ENCODE results near the gene UBE2V1.

UBE2V1 gene

GRCh38 chr20:50061151-50062005 lies 51.6 kb downstream of the UBE2V1 start:
- no peak for DNase-seq

GRCh38 chr20:50058662-50059402 lies 54.1 kb downstream of the UBE2V1 start:
- no peak for DNase-seq

DNA sequence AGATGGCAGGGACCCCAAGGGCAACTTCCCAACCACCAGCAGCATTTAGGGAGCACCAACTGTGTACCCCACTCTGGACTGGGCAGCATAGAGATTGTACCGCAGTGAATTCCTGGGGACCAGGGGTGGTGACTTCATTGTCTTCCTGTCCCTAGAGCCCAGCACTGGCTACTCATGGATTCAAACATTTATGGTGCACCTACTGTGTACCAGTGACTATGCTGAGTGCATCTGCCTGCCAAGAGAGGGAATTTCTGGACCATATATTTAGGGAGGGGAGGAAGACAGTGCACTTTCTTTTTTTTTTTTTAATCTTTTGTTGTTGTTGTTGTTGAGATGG lies 55.3 kb downstream of the UBE2V1 start:
- no peak for DNase-seq

GRCh38 chr20:50056951-50057713 lies 55.8 kb downstream of the UBE2V1 start:
- no peak for DNase-seq

DNA sequence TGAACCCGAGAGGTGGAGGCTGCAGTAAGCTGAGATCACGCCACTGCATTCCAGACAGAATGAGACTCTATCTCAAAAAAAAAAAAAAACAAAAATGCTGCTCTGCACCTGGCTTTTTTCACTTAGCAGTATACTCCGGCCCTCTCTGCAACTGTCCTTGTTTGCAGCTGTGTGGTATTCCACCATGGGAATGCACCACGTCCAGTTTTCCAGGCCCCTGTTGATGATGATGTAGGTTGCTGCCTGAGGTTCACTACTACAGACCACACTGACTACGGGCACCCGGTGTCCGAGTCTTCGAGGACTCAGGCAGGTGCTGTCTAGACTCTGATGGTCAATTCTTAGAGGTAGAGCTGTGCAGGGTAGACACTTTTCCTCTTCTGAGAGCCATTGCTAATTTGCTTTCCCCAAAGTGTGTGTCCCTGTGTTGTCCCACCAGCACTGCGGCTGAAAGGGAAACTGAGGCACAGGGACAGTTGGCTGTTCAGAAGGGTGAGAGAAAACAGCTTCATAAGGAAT lies 56.5 kb downstream of the UBE2V1 start:
- DNase-seq, result no peak

DNA sequence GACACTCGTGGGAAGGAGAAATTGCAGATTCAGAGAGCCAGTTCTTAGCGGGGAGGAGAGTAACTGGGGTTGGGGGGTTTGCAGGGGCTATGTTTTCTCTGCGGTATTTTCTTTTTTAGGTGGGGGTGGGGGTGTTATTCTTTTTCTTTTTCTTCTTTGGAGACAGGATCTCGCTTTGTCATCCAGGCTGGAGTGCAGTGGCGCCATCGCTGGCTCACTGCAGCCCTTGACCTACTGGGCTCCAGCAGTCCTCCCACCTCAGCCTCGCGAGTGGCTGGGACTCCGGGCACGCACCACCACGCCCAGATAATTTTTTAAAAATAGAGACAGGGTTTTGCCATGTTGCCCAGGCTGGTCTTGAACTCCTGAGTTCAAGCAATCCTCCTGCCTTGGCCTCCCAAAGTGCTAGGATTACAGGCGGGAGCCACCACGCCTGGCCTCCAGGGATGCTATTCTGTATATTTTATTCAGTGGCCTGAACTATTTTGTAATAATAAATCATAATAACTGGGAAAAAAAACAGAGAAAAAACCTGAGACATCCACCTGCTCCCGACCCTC lies 57.3 kb downstream of the UBE2V1 start:
- no peak for DNase-seq

DNA sequence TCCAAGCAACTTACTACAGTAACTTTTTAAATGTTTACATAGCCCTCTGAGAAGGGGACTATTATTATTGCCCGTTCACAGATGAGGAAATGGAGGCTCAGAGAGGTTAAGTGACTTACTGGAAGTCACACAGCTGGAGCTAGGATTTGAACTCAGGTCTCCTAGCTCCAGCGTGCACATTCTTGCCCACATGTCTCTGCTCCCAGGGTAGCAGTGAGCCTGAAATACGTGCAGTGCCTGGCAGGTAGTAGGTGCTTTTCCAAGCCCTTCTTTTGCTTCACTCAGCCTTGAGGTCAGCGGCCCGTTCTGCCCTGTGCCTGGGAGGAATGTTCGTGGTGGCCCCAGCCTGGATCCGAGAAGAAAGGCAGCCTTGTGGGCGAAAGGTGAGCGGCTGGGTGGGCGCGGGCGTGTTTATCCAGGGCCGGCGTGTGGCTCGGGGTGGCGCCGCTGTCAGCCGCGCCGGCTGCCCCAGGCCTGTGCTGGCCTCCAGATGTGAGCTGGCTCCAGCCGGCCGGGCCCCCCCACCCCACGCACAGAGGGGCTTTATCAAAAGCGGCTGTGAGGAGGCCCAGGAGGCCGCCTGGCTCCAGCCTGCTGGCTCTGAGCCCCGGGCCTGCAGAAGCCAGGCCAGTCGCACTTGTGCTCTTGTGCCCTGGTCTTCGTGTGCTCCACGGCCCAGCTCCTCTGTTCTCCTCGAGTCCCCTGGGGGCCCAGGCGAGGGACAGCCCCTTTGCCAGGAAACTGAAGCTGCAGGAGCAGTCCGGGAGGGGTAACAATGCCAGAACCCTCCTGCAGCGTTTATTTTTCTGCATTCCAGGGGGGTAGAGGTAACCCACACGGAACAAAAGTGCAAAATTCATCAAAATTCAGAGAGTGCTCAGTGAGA lies 58.1 kb downstream of the UBE2V1 start:
- DNase-seq, result no peak

- DNase-seq, result no peak
Measured at GRCh38 chr20:50054231-50054547, 58.8 kb downstream of the UBE2V1 start.

DNA sequence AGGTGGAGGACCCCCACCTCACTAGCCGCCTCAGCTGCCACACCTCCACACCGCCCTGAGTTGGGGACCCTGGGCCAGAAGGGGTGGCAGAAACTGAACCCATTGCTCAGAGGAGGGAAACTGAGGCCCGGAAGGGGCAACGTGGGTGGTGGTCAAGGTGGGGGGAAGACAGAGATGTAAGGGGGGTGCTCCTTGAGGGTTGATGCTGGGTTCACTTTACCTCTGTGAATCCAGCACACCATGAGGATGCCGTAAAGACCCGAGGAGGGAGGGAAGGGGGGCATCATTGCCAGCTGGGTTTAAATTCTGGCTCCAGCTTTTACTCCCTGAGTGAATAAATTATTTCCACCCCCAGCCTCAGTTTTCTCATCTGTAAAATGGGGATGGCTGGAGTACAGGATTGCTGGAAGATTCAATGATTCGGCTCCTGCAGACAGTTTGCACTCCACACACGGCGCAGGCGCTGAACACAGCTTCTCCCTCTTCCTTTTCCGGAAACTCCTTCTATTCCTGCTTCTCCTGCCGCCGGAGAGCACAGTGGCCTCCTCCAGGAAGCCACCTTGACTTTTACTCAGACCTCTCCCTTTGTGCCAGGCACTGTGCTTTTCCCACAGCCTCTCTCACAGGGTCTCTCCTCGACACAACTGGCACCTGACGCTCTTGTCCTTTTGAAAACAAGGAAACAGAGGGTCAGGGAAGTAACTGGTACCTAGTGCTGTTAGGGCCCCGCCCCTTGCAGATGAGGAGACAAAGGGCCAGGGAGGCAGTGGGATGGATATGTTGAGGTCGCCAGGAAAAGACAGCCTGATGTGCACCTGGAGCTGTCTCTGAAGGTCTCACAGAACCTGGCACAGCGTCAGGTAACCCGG lies 59.4 kb downstream of the UBE2V1 start:
- no peak for DNase-seq

GRCh38 chr20:50052550-50053361 lies 60.2 kb downstream of the UBE2V1 start:
- no peak for DNase-seq

GRCh38 chr20:50050660-50051308 lies 62.2 kb downstream of the UBE2V1 start:
- DNase-seq, result no peak

DNA sequence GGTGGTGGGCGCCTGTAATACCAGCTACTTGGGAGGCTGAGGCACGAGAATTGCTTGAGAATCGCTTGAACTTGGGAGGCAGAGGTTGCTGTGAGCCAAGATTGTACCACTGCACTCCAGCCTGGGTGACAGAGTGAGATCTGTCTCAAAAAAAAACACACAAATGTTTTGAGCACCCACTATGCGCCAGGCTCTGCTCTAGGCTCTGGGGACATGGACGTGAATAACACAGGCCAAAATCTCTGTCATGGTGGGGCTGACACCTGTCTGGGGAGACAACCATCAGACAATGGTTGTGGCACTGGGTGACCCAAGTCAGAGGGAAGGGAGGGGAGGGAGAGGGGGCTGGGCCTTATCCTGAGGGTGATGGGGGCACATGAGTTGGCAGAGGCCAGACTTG lies 62.7 kb downstream of the UBE2V1 start:
- no peak for DNase-seq

DNA sequence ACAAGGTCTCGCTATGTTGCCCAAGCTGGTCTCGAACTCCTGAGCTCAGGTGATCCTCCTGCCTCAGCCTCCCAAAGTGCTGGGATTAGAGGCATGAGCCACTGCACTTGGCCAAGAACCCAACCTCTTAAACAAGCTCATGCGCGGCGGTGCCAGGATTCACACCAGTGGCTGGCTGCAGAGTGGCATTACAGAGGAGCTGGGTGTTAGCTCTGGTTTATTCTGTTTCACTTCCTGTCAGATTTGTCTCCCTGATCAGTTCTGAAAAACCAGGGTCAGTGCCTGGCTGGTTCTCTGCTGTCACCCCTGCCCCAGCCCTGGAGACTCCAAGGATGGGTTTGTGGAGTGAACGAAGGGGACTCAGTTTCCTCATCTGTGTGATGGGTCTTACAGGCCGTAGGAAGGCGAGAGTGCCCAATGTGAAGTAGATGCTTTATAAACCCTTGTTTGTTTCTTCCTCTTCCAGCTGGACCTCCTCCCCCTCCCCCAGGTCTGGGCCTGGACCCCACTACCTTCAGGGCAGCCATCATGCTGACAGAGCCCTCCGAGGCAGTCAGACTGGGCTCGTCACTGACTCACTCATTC lies 63.4 kb downstream of the UBE2V1 start:
- no peak for DNase-seq

DNA sequence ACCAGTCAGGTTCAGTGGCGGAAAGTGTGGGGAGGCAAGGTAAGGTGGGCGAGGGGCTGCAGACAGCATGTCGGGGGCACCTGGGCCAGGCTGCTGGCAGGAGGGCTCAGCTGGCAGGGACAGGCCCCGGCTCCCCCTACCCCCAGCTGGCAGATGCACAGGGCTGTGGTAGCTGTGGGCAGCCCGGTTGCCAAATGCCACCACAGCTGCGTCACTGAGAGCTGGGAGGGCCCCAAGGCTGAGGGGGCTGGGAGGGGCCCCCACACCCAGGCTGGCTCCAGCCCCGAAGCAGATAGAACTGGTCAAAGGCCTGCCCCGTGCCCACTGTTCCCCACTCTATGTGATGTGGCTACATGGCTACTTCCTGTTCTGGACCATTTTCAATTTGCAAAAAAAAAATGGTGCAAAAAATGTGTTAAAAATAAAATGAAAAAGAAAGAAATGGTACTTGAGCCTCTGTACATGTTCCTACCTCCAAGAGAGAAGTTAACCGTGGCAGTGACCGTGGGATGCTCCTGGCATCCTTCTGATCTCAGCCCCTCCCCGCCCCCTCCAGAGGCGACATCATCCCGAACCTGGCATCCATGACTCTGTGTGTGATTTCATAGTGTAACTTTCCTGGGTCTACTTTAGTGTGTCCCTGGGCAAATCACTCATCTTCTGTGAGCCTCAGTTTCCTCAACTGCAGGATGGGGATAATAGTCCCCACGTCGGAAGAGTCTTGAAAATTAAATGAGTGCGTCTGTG lies 64.4 kb downstream of the UBE2V1 start:
- no peak for DNase-seq

GRCh38 chr20:50044353-50044960 lies 68.5 kb downstream of the UBE2V1 start:
- DNase-seq, result no peak

DNA sequence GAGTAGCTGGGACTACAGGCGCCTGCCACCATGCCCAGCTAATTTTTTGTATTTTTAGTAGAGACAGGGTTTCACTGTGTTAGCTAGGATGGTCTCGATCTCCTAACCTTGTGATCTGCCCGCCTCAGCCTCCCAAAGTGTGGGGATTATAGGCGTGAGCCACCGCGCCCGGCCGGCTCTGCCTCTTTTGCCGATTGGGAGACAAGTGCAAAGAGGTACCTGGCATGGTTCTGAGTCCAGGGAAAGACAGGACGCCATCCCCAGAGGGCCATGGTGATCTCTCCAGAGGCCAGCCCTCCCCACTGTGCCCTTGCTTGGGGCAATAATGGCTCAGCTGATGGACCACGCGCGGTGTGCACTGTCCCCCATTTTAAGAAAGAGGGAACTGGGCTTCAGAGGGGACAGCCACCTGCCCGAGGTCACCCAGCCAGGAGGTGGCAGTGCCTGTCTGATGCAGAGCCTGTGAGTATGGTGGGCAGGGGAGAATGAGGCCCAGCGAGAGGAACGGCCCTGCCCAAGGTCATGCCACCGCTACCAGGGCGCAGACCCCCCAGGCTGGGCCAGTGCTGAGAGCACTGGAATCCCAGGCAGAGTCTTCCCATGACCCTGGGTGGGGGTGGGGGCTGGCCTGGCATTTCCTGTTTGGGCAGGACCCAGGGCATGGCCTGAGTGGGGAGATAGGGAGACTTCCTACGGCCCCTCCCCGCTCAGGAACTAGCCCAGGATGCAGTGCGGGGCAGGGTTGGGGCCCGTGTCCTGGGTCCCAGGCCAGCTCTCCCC lies 69.2 kb downstream of the UBE2V1 start:
- DNase-seq, result no peak

All from GOT3 (cell line).